ENCODE data around the gene PTPRN. TPM values are rescaled to one million over a fixed set of nuclear protein-coding genes. Genes with fewer than 3 reads are reported as not detected.

PTPRN gene
- total and polyA plus RNA-seq, 2 experiments from 2014 or later = 5.1 to 22.1 TPM

- no peak for DNase-seq (ENCODE audit: low spot score)
- no peaks in the 10 kb centered on the region for H3K36me3 Mint-ChIP-seq (ENCODE audit: low read depth)
- H3K27ac Mint-ChIP-seq = no peak overlapping the region
- Histone ChIP-seq H3K9me2 (ENCODE audit: insufficient read depth) (no peaks in the 10 kb centered on the region), H3K4me1 (ENCODE audit: insufficient read depth) (peaks cover 12% of the 10 kb centered on the region; the same call in 1 of the 2 replicates), H3K36me3 (ENCODE audit: insufficient read depth) (no peaks in the 10 kb centered on the region), H2AFZ (no peak overlapping the region), H3K4me2 (no peak overlapping the region), H3K4me3 (no peak overlapping the region), H4K20me1 (replicated peaks; ENCODE audit: insufficient read depth) (no peaks in the 10 kb centered on the region), H3K79me2 (replicated peaks; ENCODE audit: insufficient read depth) (no peaks in the 10 kb centered on the region), H3K27ac (ENCODE audit: low read depth) (no peak overlapping the region), H3K27me3 (ENCODE audit: insufficient read depth) (no peaks in the 10 kb centered on the region), H3F3A (replicated peaks; ENCODE audit: low read depth) (no peaks in the 10 kb centered on the region)
- H3K27me3 Mint-ChIP-seq (ENCODE audit: insufficient read depth, low read depth, poor library complexity) = peaks cover 19% of the 10 kb centered on the region
- H3K9me3 Mint-ChIP-seq = no peaks in the 10 kb centered on the region
- TF ChIP-seq STAT1 (IDR thresholded peaks at IDR 0.05; ENCODE audit: unreplicated experiment) (no peak), JUNB (IDR thresholded peaks at IDR 0.05; ENCODE audit: unreplicated experiment) (no peak), EZH2 (IDR thresholded peaks at IDR 0.05; ENCODE audit: low read depth, unreplicated experiment) (no peak), ETS1 (IDR thresholded peaks at IDR 0.05) (no peak), POLR2AphosphoS5 (IDR thresholded peaks at IDR 0.05; ENCODE audit: low read depth) (no peak), ZNF331 (CRISPR knock-in tag; IDR thresholded peaks at IDR 0.05; ENCODE audit: low read depth) (no peak), NANOG (IDR thresholded peaks at IDR 0.05; ENCODE audit: borderline replicate concordance) (no peak), EZH2phosphoT487 (IDR thresholded peaks at IDR 0.05; ENCODE audit: unreplicated experiment) (no peak), CREB1 (CRISPR knock-in tag; IDR thresholded peaks at IDR 0.05; ENCODE audit: low read depth) (no peak), ZNF114 (CRISPR knock-in tag; IDR thresholded peaks at IDR 0.05) (no peak), REST (IDR thresholded peaks at IDR 0.05; ENCODE audit: unreplicated experiment) (no peak), CTCF (conservative IDR thresholded peaks at IDR 0.05; ENCODE audit: low read depth in 2 of 2) (no peak)
- H3K4me3 Mint-ChIP-seq = no peak overlapping the region
- peaks cover 13% of the 10 kb centered on the region for H3K4me1 Mint-ChIP-seq
- no peak for ATAC-seq
These were observed 38.2 kb downstream of the PTPRN start for GRCh38 chr2:219271021-219271420.

Measured in GM23338 (cell line).